Fibroblast of pulmonary artery (primary cell): ENCODE results near the gene MYPOP.

Experiments used
- DNase-seq: peaks from one replicate; pipeline ENCODE4 v3.0.0-alpha.2; 2010; ENCODE audit warnings: low read depth
- H3K4me3 ChIP-seq: replicated peaks from 2 replicates; pipeline ENCODE4 v1.5.1; 2011; ENCODE audit warnings: low read depth, mild to moderate bottlenecking, control low read depth, low read length, moderate library complexity
- CTCF ChIP-seq: IDR thresholded peaks from 2 replicates; pipeline ENCODE4 v1.5.1; 2011; ENCODE audit warnings: mild to moderate bottlenecking, control low read depth, low read length, inconsistent platforms; ENCODE audit errors: missing control alignments

Gene MYPOP

GRCh38 chr19:45934551-45935230 is 32.3 kb upstream of the MYPOP start:
- no peak overlapping the region for H3K4me3 ChIP-seq
- TF ChIP-seq CTCF, result no peak
- no peak for DNase-seq

- H3K4me3 ChIP-seq, result no peak overlapping the region
- TF ChIP-seq CTCF, result no peak
- DNase-seq, result no peak
These were observed 31.3 kb upstream of the MYPOP start for GRCh38 chr19:45933759-45934158.

- no peak for DNase-seq
- H3K4me3 ChIP-seq, result no peak overlapping the region
- peak; percentile 10 for TF ChIP-seq CTCF
These were observed 28.6 kb upstream of the MYPOP start for GRCh38 chr19:45931055-45931454.

- DNase-seq, result no peak
- H3K4me3 ChIP-seq, result no peak overlapping the region
- no peak for TF ChIP-seq CTCF
These were observed 26.8 kb upstream of the MYPOP start for GRCh38 chr19:45929247-45929646.

- DNase-seq, result peak; percentile 88
- H3K4me3 ChIP-seq, result peak overlapping the region; percentile 3
- no peak for TF ChIP-seq CTCF
These were observed 25.3 kb upstream of the MYPOP start for GRCh38 chr19:45927565-45928261.

- no peak overlapping the region for H3K4me3 ChIP-seq
- TF ChIP-seq CTCF, result no peak
- no peak for DNase-seq
These were observed 22.6 kb upstream of the MYPOP start for GRCh38 chr19:45924891-45925447.
